HepG2 (cell line): ENCODE measurements around the gene HOXA7. TPM values are rescaled to one million over a fixed set of nuclear protein-coding genes. Genes with fewer than 3 reads are reported as not detected.

Experiments used
- BRF2 ChIP-seq: sonication (generic); formaldehyde crosslinking; IDR thresholded peaks from 2 replicates; pipeline ENCODE4 v1.8.1; 2022; ENCODE audit warnings: mild to moderate bottlenecking, missing genetic modification reagents
- ELF4 ChIP-seq: sonication (generic); formaldehyde crosslinking; IDR thresholded peaks from 2 replicates; pipeline ENCODE4 v1.5.0; 2020; ENCODE audit warnings: missing genetic modification reagents, mild to moderate bottlenecking, moderate library complexity, borderline replicate concordance
- GPBP1L1 ChIP-seq: sonication (generic); formaldehyde crosslinking; IDR thresholded peaks from 2 replicates; pipeline ENCODE4 v1.5.0; 2020; ENCODE audit warnings: mild to moderate bottlenecking, missing genetic modification reagents
- GPN1 ChIP-seq: sonication (generic); formaldehyde crosslinking; IDR thresholded peaks from 2 replicates; pipeline ENCODE4 v1.5.1; 2020; ENCODE audit warnings: missing genetic modification reagents, borderline replicate concordance
- GRHL1 ChIP-seq: sonication (generic); formaldehyde crosslinking; conservative IDR thresholded peaks from 2 replicates; pipeline ENCODE4 v1.8.0; 2022; ENCODE audit warnings: missing genetic modification reagents
- KLF6 ChIP-seq: IDR thresholded peaks from 2 replicates; pipeline ENCODE4 v1.8.0; 2016; ENCODE audit warnings: missing biosample characterization, missing genetic modification reagents
- MAX ChIP-seq: IDR thresholded peaks from 2 replicates; pipeline ENCODE4 v1.6.1; 2012; ENCODE audit warnings: inconsistent platforms
- NFKB2 ChIP-seq: sonication (generic); formaldehyde crosslinking; IDR thresholded peaks from 2 replicates; pipeline ENCODE4 v1.4.0; 2020; ENCODE audit warnings: missing genetic modification reagents, borderline replicate concordance
- SATB2 ChIP-seq: sonication (generic); formaldehyde crosslinking; IDR thresholded peaks from 2 replicates; pipeline ENCODE4 v1.5.0; 2020; ENCODE audit warnings: missing genetic modification reagents
- SIN3A ChIP-seq: IDR thresholded peaks from 2 replicates; pipeline ENCODE4 v1.6.1; 2011; ENCODE audit warnings: low read depth, mild to moderate bottlenecking, control low read depth, low read length, borderline replicate concordance
- SKI ChIP-seq: fragments of 450-650 bp; IDR thresholded peaks from one replicate; pipeline ENCODE4 v1.6.1; 2018; ENCODE audit warnings: mild to moderate bottlenecking; ENCODE audit not compliant: partially characterized antibody
- SMAD1 ChIP-seq: sonication (generic); formaldehyde crosslinking; IDR thresholded peaks from 2 replicates; pipeline ENCODE4 v1.4.0; 2020; ENCODE audit warnings: missing genetic modification reagents, low read depth, mild to moderate bottlenecking, borderline replicate concordance
- TFDP1 ChIP-seq: IDR thresholded peaks from 2 replicates; pipeline ENCODE4 v1.6.1; 2016; ENCODE audit warnings: missing compliant biosample characterization, missing genetic modification reagents, borderline replicate concordance
- U2AF1 ChIP-seq: fragments of 200-400 bp; formaldehyde crosslinking; optimal IDR thresholded peaks from 2 replicates; pipeline ENCODE3; 2017; ENCODE audit warnings: mild to moderate bottlenecking, low read depth, low read length
- ZBTB34 ChIP-seq: sonication (generic); formaldehyde crosslinking; IDR thresholded peaks from 2 replicates; pipeline ENCODE4 v1.8.0; 2022; ENCODE audit warnings: mild to moderate bottlenecking, missing genetic modification reagents
- ZEB1 ChIP-seq: IDR thresholded peaks from 2 replicates; pipeline ENCODE4 v1.6.1; 2012; ENCODE audit warnings: mild to moderate bottlenecking, low read depth, inconsistent platforms; ENCODE audit not compliant: insufficient replicate concordance
- ZNF235 ChIP-seq: sonication (generic); formaldehyde crosslinking; IDR thresholded peaks from 2 replicates; pipeline ENCODE4 v1.8.1; 2023; ENCODE audit warnings: mild to moderate bottlenecking, missing genetic modification reagents, borderline replicate concordance
- ZNF292 ChIP-seq: sonication (generic); formaldehyde crosslinking; IDR thresholded peaks from 2 replicates; pipeline ENCODE4 v1.8.1; 2022; ENCODE audit warnings: mild to moderate bottlenecking, low read depth, missing genetic modification reagents, borderline replicate concordance
- ZNF468 ChIP-seq: sonication (generic); formaldehyde crosslinking; IDR thresholded peaks from 2 replicates; pipeline ENCODE4 v1.8.0; 2022; ENCODE audit warnings: mild to moderate bottlenecking, moderate library complexity, missing genetic modification reagents
- ZNF549 ChIP-seq: sonication (generic); formaldehyde crosslinking; IDR thresholded peaks from 2 replicates; pipeline ENCODE4 v1.5.0; 2020; ENCODE audit warnings: missing genetic modification reagents
- ZNF790 ChIP-seq: sonication (generic); formaldehyde crosslinking; IDR thresholded peaks from 2 replicates; pipeline ENCODE4 v1.8.0; 2022; ENCODE audit warnings: missing genetic modification reagents, mild to moderate bottlenecking, borderline replicate concordance
- ZSCAN31 ChIP-seq: sonication (generic); formaldehyde crosslinking; IDR thresholded peaks from 2 replicates; pipeline ENCODE4 v1.5.0; 2020; ENCODE audit warnings: low read depth, mild to moderate bottlenecking, missing genetic modification reagents
- polyA plus RNA-seq, 8 experiments: library from polyadenylated mRNA; depleted of rRNA in 3 of 8; stranded (reverse) in 7 of 8; unstranded in 1 of 8; fragments of >200 nt; fragmentation: Illumina TruSeq in 4 of 8; extraction: Trizol in 4 of 8; gene quantifications; 2 replicates each; pipeline versions ENCODE4 v1.2.1 to v1.2.3, GENCODE V29; 2011 to 2016; ENCODE audit warnings: low read depth in 4 of 8, missing spikeins in 1 of 8, mixed read lengths in 1 of 8; ENCODE audit not compliant: insufficient read depth in 1 of 8
- total RNA-seq, 5 experiments: library from RNA; depleted of rRNA; stranded (reverse); fragments of >200 nt; fragmentation: Illumina TruSeq; extraction: Trizol; gene quantifications; 2 replicates each; pipeline ENCODE4 v1.2.3, GENCODE V29; 2016; ENCODE audit warnings: low read depth in 1 of 5

The HOXA7 gene
- total and polyA plus RNA-seq, 2 of the 13 experiments (the other 11 are each of a cell fraction or from before 2014, with no cell fraction given): 0.05 TPM; not detected in 1

GRCh38 chr7:27122077-27122910 is 34.2 kb downstream of the HOXA7 start (continued):
- TF ChIP-seq GPN1 (CRISPR knock-in tag): no peak
- TF ChIP-seq GPBP1L1: no peak
- TF ChIP-seq MAX: peak; percentile 71
- peak; percentile 51; the same call in 1 of the 2 replicates for TF ChIP-seq BRF2 (CRISPR knock-in tag)
- no peak; the same call in 1 of the 2 replicates for TF ChIP-seq ZNF292
- TF ChIP-seq ZBTB34 (CRISPR knock-in tag): peak; percentile 19; the same call in 1 of the 2 replicates
- TF ChIP-seq ZNF790: no peak
- TF ChIP-seq ZNF235 (CRISPR knock-in tag): no peak
- TF ChIP-seq ZEB1: no peak
- no peak for TF ChIP-seq KLF6 (CRISPR knock-in tag)
- TF ChIP-seq TFDP1 (CRISPR knock-in tag): no peak
- TF ChIP-seq GRHL1: no peak
- peak; percentile 39 for TF ChIP-seq SKI
- no peak for TF ChIP-seq ZSCAN31 (CRISPR knock-in tag)
- no peak for TF ChIP-seq ZNF549 (CRISPR knock-in tag)
- no peak for TF ChIP-seq ZNF468
- TF ChIP-seq SMAD1 (CRISPR knock-in tag): no peak
- peak; percentile 57; the same call in 1 of the 2 replicates for TF ChIP-seq NFKB2 (CRISPR knock-in tag)
- no peak; the same call in 1 of the 2 replicates for TF ChIP-seq SATB2 (CRISPR knock-in tag)
- peak; percentile 45; the same call in 1 of the 2 replicates for TF ChIP-seq SIN3A
- TF ChIP-seq ELF4 (CRISPR knock-in tag): no peak
- no peak for TF ChIP-seq U2AF1
